Measurements from ENCODE around the gene DCP1B.

- TF ChIP-seq, protein P1, sequence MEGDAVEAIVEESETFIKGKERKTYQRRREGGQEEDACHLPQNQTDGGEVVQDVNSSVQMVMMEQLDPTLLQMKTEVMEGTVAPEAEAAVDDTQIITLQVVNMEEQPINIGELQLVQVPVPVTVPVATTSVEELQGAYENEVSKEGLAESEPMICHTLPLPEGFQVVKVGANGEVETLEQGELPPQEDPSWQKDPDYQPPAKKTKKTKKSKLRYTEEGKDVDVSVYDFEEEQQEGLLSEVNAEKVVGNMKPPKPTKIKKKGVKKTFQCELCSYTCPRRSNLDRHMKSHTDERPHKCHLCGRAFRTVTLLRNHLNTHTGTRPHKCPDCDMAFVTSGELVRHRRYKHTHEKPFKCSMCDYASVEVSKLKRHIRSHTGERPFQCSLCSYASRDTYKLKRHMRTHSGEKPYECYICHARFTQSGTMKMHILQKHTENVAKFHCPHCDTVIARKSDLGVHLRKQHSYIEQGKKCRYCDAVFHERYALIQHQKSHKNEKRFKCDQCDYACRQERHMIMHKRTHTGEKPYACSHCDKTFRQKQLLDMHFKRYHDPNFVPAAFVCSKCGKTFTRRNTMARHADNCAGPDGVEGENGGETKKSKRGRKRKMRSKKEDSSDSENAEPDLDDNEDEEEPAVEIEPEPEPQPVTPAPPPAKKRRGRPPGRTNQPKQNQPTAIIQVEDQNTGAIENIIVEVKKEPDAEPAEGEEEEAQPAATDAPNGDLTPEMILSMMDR (IDR thresholded peaks at IDR 0.05; ENCODE audit: insufficient read depth, low read length, poor library complexity, severe bottlenecking): no peak
- no peak for TF ChIP-seq EZH2phosphoT487 (conservative IDR thresholded peaks at IDR 0.05; ENCODE audit: low read length)
Observed at GRCh38 chr12:1977109-1977508, 27.1 kb downstream of the DCP1B start.

Data from SU-DHL-6 (cell line).